Activated CD4-positive, alpha-beta memory T cell treated with anti-CD3 and anti-CD28 coated beads for 36 hours (primary cell): Measurements from ENCODE around the gene CXCL12. TPM values are rescaled to one million over a fixed set of nuclear protein-coding genes. Genes with fewer than 3 reads are reported as not detected.

Experiments used
- CTCF ChIA-PET: fragments of 350-600 bp; sonication (Branson Sonifier 250); formaldehyde crosslinking; loops from one replicate; lab custom pipeline; 2021; ENCODE audit warnings: antibody characterized with exemption, inconsistent platforms; lab: Charles Lee
- POLR2A ChIA-PET: fragments of 350-600 bp; sonication (Branson Sonifier 250); formaldehyde crosslinking; loops from one replicate; lab custom pipeline; 2021; ENCODE audit warnings: antibody characterized with exemption; lab: Charles Lee
- DNase-seq: peaks from one replicate; pipeline ENCODE4 v3.0.0-alpha.2; 2020
- H3K27ac Mint-ChIP-seq: one replicate; pipeline ENCODE4 v1.8.0; 2021; ENCODE audit warnings: mixed read lengths
- H3K27me3 Mint-ChIP-seq: one replicate; pipeline ENCODE4 v1.8.0; 2021; ENCODE audit warnings: mixed read lengths
- H3K36me3 Mint-ChIP-seq: one replicate; pipeline ENCODE4 v1.8.0; 2021; ENCODE audit warnings: mixed read lengths
- H3K4me1 Mint-ChIP-seq: one replicate; pipeline ENCODE4 v1.8.0; 2021; ENCODE audit warnings: low read depth, mixed read lengths
- H3K4me3 Mint-ChIP-seq: one replicate; pipeline ENCODE4 v1.8.0; 2021; ENCODE audit warnings: mild to moderate bottlenecking, mixed read lengths
- H3K9me3 Mint-ChIP-seq: one replicate; pipeline ENCODE4 v1.8.0; 2021; ENCODE audit warnings: mixed read lengths
- intact Hi-C: fragments of 100-400 bp; cut with micrococcal nuclease; formaldehyde crosslinking; loops from one replicate; pipeline ENCODE4 v1.15.1; 2023
- total RNA-seq, 2 experiments: library from RNA; stranded (reverse); gene quantifications; one replicate each; pipeline ENCODE4 v1.2.3, GENCODE V29; 2021

The CXCL12 gene
- total RNA-seq = not detected

- Mint-ChIP-seq H3K4me3 (no peak within 1 kb of the TSS), H3K4me1 (peaks cover 2% of the 10 kb centered on the region), H3K9me3 (no peaks in the 10 kb centered on the region), H3K27ac (no peak within 1 kb of the TSS), H3K36me3 (no peaks in the 10 kb centered on the region), H3K27me3 (peaks cover 35% of the 10 kb centered on the region)
- ChIA-PET CTCF (interaction anchor here (0.8 to 2.5 kb wide), 4 partner anchors 11 to 716 kb away, joined by 3 to 44 read pairs (median 12); no protein-coding TSS in a partner anchor), POLR2A (no interaction called here)
- intact Hi-C loops = loop anchor here (5.0 to 10.0 kb wide), 3 partner anchors 480 to 713 kb away; no protein-coding TSS in a partner anchor
- no peak for DNase-seq
Measured at GRCh38 chr10:44385026-44385695, at the start of gene CXCL12. Gene CXCL12 (minus strand): TSS chr10:44385097. CDS start chr10:44385005, 92 bp downstream.

GRCh38 chr10:44427479-44427878 is 42.6 kb upstream of the CXCL12 start:
- H3K9me3 Mint-ChIP-seq = peaks cover 13% of the 10 kb centered on the region
- no peaks in the 10 kb centered on the region for H3K27me3 Mint-ChIP-seq
- POLR2A ChIA-PET = no interaction called here
- H3K36me3 Mint-ChIP-seq = no peaks in the 10 kb centered on the region
- CTCF ChIA-PET = no interaction called here
- H3K4me1 Mint-ChIP-seq = no peaks in the 10 kb centered on the region
- H3K27ac Mint-ChIP-seq = no peak overlapping the region
- no peak for DNase-seq
- intact Hi-C loops = no loop called here
- no peak overlapping the region for H3K4me3 Mint-ChIP-seq

- DNase-seq = no peak
- no peak overlapping the region for H3K4me3 Mint-ChIP-seq
- H3K9me3 Mint-ChIP-seq = peaks cover 13% of the 10 kb centered on the region
- ChIA-PET POLR2A (no interaction called here), CTCF (no interaction called here)
- no peaks in the 10 kb centered on the region for H3K4me1 Mint-ChIP-seq
- H3K27me3 Mint-ChIP-seq = no peaks in the 10 kb centered on the region
- intact Hi-C loops = no loop called here
- H3K27ac Mint-ChIP-seq = no peak overlapping the region
- no peaks in the 10 kb centered on the region for H3K36me3 Mint-ChIP-seq
Measured at GRCh38 chr10:44427037-44427436, 42.1 kb upstream of the CXCL12 start.

- no peaks in the 10 kb centered on the region for H3K27me3 Mint-ChIP-seq
- no peak overlapping the region for H3K4me3 Mint-ChIP-seq
- POLR2A ChIA-PET = no interaction called here
- intact Hi-C loops = no loop called here
- no peaks in the 10 kb centered on the region for H3K36me3 Mint-ChIP-seq
- H3K27ac Mint-ChIP-seq = no peak overlapping the region
- DNase-seq = no peak
- H3K4me1 Mint-ChIP-seq = no peaks in the 10 kb centered on the region
- CTCF ChIA-PET = no interaction called here
- H3K9me3 Mint-ChIP-seq = peaks cover 7% of the 10 kb centered on the region
Measured at GRCh38 chr10:44426247-44427034, 41.5 kb upstream of the CXCL12 start.

- no peak overlapping the region for H3K27ac Mint-ChIP-seq
- no peaks in the 10 kb centered on the region for H3K36me3 Mint-ChIP-seq
- no peaks in the 10 kb centered on the region for H3K4me1 Mint-ChIP-seq
- CTCF ChIA-PET = no interaction called here
- H3K9me3 Mint-ChIP-seq = no peaks in the 10 kb centered on the region
- intact Hi-C loops = no loop called here
- no peak overlapping the region for H3K4me3 Mint-ChIP-seq
- POLR2A ChIA-PET = no interaction called here
- H3K27me3 Mint-ChIP-seq = no peaks in the 10 kb centered on the region
- no peak for DNase-seq
Measured at GRCh38 chr10:44425466-44425865, 40.6 kb upstream of the CXCL12 start.

- Mint-ChIP-seq H3K4me3 (no peak overlapping the region), H3K27ac (no peak overlapping the region), H3K27me3 (no peaks in the 10 kb centered on the region), H3K36me3 (no peaks in the 10 kb centered on the region), H3K4me1 (peaks cover 5% of the 10 kb centered on the region), H3K9me3 (no peaks in the 10 kb centered on the region)
- POLR2A ChIA-PET = no interaction called here
- DNase-seq = no peak
- intact Hi-C loops = no loop called here
- CTCF ChIA-PET = no interaction called here
Measured at GRCh38 chr10:44424957-44425356, 40.1 kb upstream of the CXCL12 start.

GRCh38 chr10:44424298-44424697 is 39.4 kb upstream of the CXCL12 start:
- Mint-ChIP-seq H3K36me3 (no peaks in the 10 kb centered on the region), H3K4me3 (no peak overlapping the region), H3K4me1 (peaks cover 7% of the 10 kb centered on the region), H3K27ac (no peak overlapping the region), H3K27me3 (no peaks in the 10 kb centered on the region), H3K9me3 (no peaks in the 10 kb centered on the region)
- DNase-seq = no peak
- intact Hi-C loops = no loop called here
- ChIA-PET CTCF (no interaction called here), POLR2A (no interaction called here)

GRCh38 chr10:44422570-44423101 is 37.7 kb upstream of the CXCL12 start:
- CTCF ChIA-PET = no interaction called here
- H3K36me3 Mint-ChIP-seq = no peaks in the 10 kb centered on the region
- no peak for DNase-seq
- intact Hi-C loops = no loop called here
- H3K27me3 Mint-ChIP-seq = no peaks in the 10 kb centered on the region
- no peak overlapping the region for H3K4me3 Mint-ChIP-seq
- H3K9me3 Mint-ChIP-seq = no peaks in the 10 kb centered on the region
- POLR2A ChIA-PET = no interaction called here
- peaks cover 7% of the 10 kb centered on the region for H3K4me1 Mint-ChIP-seq
- no peak overlapping the region for H3K27ac Mint-ChIP-seq

- H3K36me3 Mint-ChIP-seq = no peaks in the 10 kb centered on the region
- CTCF ChIA-PET = no interaction called here
- H3K4me1 Mint-ChIP-seq = peaks cover 7% of the 10 kb centered on the region
- no peak overlapping the region for H3K4me3 Mint-ChIP-seq
- H3K27ac Mint-ChIP-seq = no peak overlapping the region
- DNase-seq = no peak
- no peaks in the 10 kb centered on the region for H3K9me3 Mint-ChIP-seq
- POLR2A ChIA-PET = no interaction called here
- H3K27me3 Mint-ChIP-seq = peaks cover 3% of the 10 kb centered on the region
- intact Hi-C loops = no loop called here
Measured at GRCh38 chr10:44422153-44422552, 37.3 kb upstream of the CXCL12 start.

- no peak for DNase-seq
- H3K27me3 Mint-ChIP-seq = peaks cover 3% of the 10 kb centered on the region
- H3K4me3 Mint-ChIP-seq = no peak overlapping the region
- peaks cover 7% of the 10 kb centered on the region for H3K4me1 Mint-ChIP-seq
- no peaks in the 10 kb centered on the region for H3K9me3 Mint-ChIP-seq
- ChIA-PET POLR2A (no interaction called here), CTCF (no interaction called here)
- H3K27ac Mint-ChIP-seq = no peak overlapping the region
- no peaks in the 10 kb centered on the region for H3K36me3 Mint-ChIP-seq
- intact Hi-C loops = no loop called here
Measured at GRCh38 chr10:44419790-44420549, 35.1 kb upstream of the CXCL12 start.

GRCh38 chr10:44418637-44419036 is 33.7 kb upstream of the CXCL12 start:
- Mint-ChIP-seq H3K4me1 (peaks cover 7% of the 10 kb centered on the region), H3K4me3 (no peak overlapping the region), H3K36me3 (no peaks in the 10 kb centered on the region), H3K9me3 (no peaks in the 10 kb centered on the region), H3K27ac (no peak overlapping the region), H3K27me3 (peaks cover 3% of the 10 kb centered on the region)
- ChIA-PET CTCF (no interaction called here), POLR2A (no interaction called here)
- intact Hi-C loops = no loop called here
- DNase-seq = no peak

- POLR2A ChIA-PET = no interaction called here
- Mint-ChIP-seq H3K9me3 (no peaks in the 10 kb centered on the region), H3K27me3 (peaks cover 3% of the 10 kb centered on the region), H3K36me3 (no peaks in the 10 kb centered on the region), H3K27ac (no peak overlapping the region), H3K4me1 (peaks cover 7% of the 10 kb centered on the region), H3K4me3 (no peak overlapping the region)
- CTCF ChIA-PET = no interaction called here
- intact Hi-C loops = no loop called here
- DNase-seq = no peak
Measured at GRCh38 chr10:44417761-44418160, 32.9 kb upstream of the CXCL12 start.
